ENCODE results near the gene RALGAPA1. TPM values are rescaled to one million over a fixed set of nuclear protein-coding genes. Genes with fewer than 3 reads are reported as not detected.
"Not testable (repeated sequence)": the region's sequence is repeated elsewhere in the genome, so short reads cannot be mapped to it uniquely, and the experiment has no call there.

The RALGAPA1 gene
- total and polyA plus RNA-seq, 2 experiments from 2014 or later = 21.9 to 27.3 TPM

GRCh38 chr14:35842245-35842644, 33.1 kb upstream of the RALGAPA1 start:
- H4K20me1 ChIP-seq (replicated peaks; ENCODE audit: insufficient read depth); DNase-seq (ENCODE audit: low spot score); ATAC-seq; H3K27ac Mint-ChIP-seq; H3K27ac ChIP-seq (ENCODE audit: low read depth); H3K4me1 ChIP-seq (ENCODE audit: insufficient read depth); H3K27me3 Mint-ChIP-seq (ENCODE audit: insufficient read depth, low read depth, poor library complexity); H3K4me3 Mint-ChIP-seq; H3K4me2 ChIP-seq; H3K4me1 Mint-ChIP-seq; H3K4me3 ChIP-seq; H3K9me2 ChIP-seq (ENCODE audit: insufficient read depth); H3K27me3 ChIP-seq (ENCODE audit: insufficient read depth); H3F3A ChIP-seq (replicated peaks; ENCODE audit: low read depth); H2AFZ ChIP-seq: not testable (repeated sequence)
- H3K9me3 Mint-ChIP-seq = peaks cover 21% of the 10 kb centered on the region
- Histone ChIP-seq H3K79me2 (replicated peaks; ENCODE audit: insufficient read depth) (peaks cover 27% of the 10 kb centered on the region), H3K36me3 (ENCODE audit: insufficient read depth) (peaks cover 17% of the 10 kb centered on the region)
- H3K36me3 Mint-ChIP-seq (ENCODE audit: low read depth) = peaks cover 78% of the 10 kb centered on the region

- not testable (repeated sequence) for H3K27me3 ChIP-seq (ENCODE audit: insufficient read depth); ATAC-seq; H3K27me3 Mint-ChIP-seq (ENCODE audit: insufficient read depth, low read depth, poor library complexity); DNase-seq (ENCODE audit: low spot score); H3K4me3 Mint-ChIP-seq; H3K4me1 Mint-ChIP-seq; H3K4me2 ChIP-seq; H3K27ac Mint-ChIP-seq; H2AFZ ChIP-seq; H3K27ac ChIP-seq (ENCODE audit: low read depth); H4K20me1 ChIP-seq (replicated peaks; ENCODE audit: insufficient read depth); H3F3A ChIP-seq (replicated peaks; ENCODE audit: low read depth); H3K9me2 ChIP-seq (ENCODE audit: insufficient read depth); H3K4me3 ChIP-seq; H3K4me1 ChIP-seq (ENCODE audit: insufficient read depth)
- Histone ChIP-seq H3K79me2 (replicated peaks; ENCODE audit: insufficient read depth) (peaks cover 27% of the 10 kb centered on the region), H3K36me3 (ENCODE audit: insufficient read depth) (peaks cover 17% of the 10 kb centered on the region)
- peaks cover 21% of the 10 kb centered on the region for H3K9me3 Mint-ChIP-seq
- peaks cover 83% of the 10 kb centered on the region for H3K36me3 Mint-ChIP-seq (ENCODE audit: low read depth)
Observed at GRCh38 chr14:35841704-35842103, 32.6 kb upstream of the RALGAPA1 start.

GRCh38 chr14:35835208-35835982, 26.3 kb upstream of the RALGAPA1 start:
- H3K4me1 ChIP-seq (ENCODE audit: insufficient read depth) = no peaks in the 10 kb centered on the region
- no peak overlapping the region for H3K4me3 ChIP-seq
- Mint-ChIP-seq H3K4me1 (no peaks in the 10 kb centered on the region), H3K36me3 (ENCODE audit: low read depth) (peaks cover 61% of the 10 kb centered on the region), H3K27ac (no peak overlapping the region), H3K4me3 (no peak overlapping the region), H3K27me3 (ENCODE audit: insufficient read depth, low read depth, poor library complexity) (no peaks in the 10 kb centered on the region), H3K9me3 (0 out of 3 replicates have a peak, but pooled peaks cover under 1% of the 10 kb centered on the region)
- no peak overlapping the region for H2AFZ ChIP-seq
- DNase-seq (ENCODE audit: low spot score) = no peak
- H4K20me1 ChIP-seq (replicated peaks; ENCODE audit: insufficient read depth) = 0 out of 2 replicates have a peak, but pooled peaks cover 3% of the 10 kb centered on the region
- H3K79me2 ChIP-seq (replicated peaks; ENCODE audit: insufficient read depth) = peaks cover 18% of the 10 kb centered on the region
- ATAC-seq = no peak
- no peak overlapping the region for H3K4me2 ChIP-seq
- no peak overlapping the region for H3K27ac ChIP-seq (ENCODE audit: low read depth)
- H3K27me3 ChIP-seq (ENCODE audit: insufficient read depth) = no peaks in the 10 kb centered on the region
- H3K9me2 ChIP-seq (ENCODE audit: insufficient read depth) = no peaks in the 10 kb centered on the region
- peaks cover 6% of the 10 kb centered on the region; the same call in 1 of the 2 replicates for H3K36me3 ChIP-seq (ENCODE audit: insufficient read depth)
- H3F3A ChIP-seq (replicated peaks; ENCODE audit: low read depth) = no peaks in the 10 kb centered on the region
- TF ChIP-seq ZNF114 (CRISPR knock-in tag; IDR thresholded peaks at IDR 0.05) (no peak), NANOG (IDR thresholded peaks at IDR 0.05; ENCODE audit: borderline replicate concordance) (no peak), ZNF462 (CRISPR knock-in tag; IDR thresholded peaks at IDR 0.05) (no peak), EZH2phosphoT487 (IDR thresholded peaks at IDR 0.05; ENCODE audit: unreplicated experiment) (no peak), STAT1 (IDR thresholded peaks at IDR 0.05; ENCODE audit: unreplicated experiment) (no peak), POLR2AphosphoS5 (IDR thresholded peaks at IDR 0.05; ENCODE audit: low read depth) (no peak)

All from GM23338 (cell line).